Testis (tissue), 2 donors: ENCODE measurements around the gene PIM2.

Source experiments
- CTCF ChIP-seq, 3 experiments: fragments of 450-650 bp in 2 of 3; fragments of 200-600 bp in 1 of 3; sonication (generic) in 1 of 3; IDR thresholded peaks; one replicate each; pipeline ENCODE4 v1.5.1; 2016 to 2019; ENCODE audit warnings: antibody characterized with exemption in 3 of 3, mild to moderate bottlenecking in 2 of 3, moderate library complexity in 1 of 3
- POLR2A ChIP-seq: fragments of 450-650 bp; IDR thresholded peaks from one replicate; pipeline ENCODE4 v1.6.1; 2017; ENCODE audit warnings: antibody characterized with exemption, mild to moderate bottlenecking, moderate library complexity

- TF ChIP-seq CTCF (IDR thresholded peaks at IDR 0.05), result peak; percentile 86 to 94 (median 93)
- no peak for TF ChIP-seq POLR2A
Observed at GRCh38 chrX:48917139-48918001, 1.5 kb downstream of the PIM2 start.
